Measurements from ENCODE around the gene ARFGAP1. TPM values are rescaled to one million over a fixed set of nuclear protein-coding genes. Genes with fewer than 3 reads are reported as not detected.

ARFGAP1 gene
- polyA plus RNA-seq, 1 donor (not counting 4 experiments of a cell fraction or from before 2014, with no cell fraction given): 31.5 TPM

DNA sequence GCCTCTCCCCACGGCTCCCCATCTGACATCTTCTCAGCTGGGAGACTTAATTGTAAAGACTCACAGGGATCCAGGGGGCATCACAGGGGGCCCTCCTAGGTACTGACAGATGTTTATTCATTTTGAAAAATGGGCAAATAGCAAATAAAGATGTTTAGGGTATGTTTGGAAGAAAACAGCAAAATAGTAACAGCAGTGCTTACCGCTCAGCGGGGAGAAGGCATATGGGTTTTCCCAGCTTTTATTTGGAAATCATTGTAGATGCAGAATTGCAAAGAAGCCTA, 39.6 kb upstream of the ARFGAP1 start:
- no peak overlapping the region for H3K4me2 ChIP-seq (ENCODE audit: control insufficient read depth, extremely low read depth, insufficient read depth, low read depth, low read length)
- H3K9ac ChIP-seq (ENCODE audit: control insufficient read depth, extremely low read depth, insufficient read depth, low read length): no peak overlapping the region
- no peaks in the 10 kb centered on the region for H3K4me1 ChIP-seq (ENCODE audit: control insufficient read depth, extremely low read depth, insufficient read depth, low read length)
- TF ChIP-seq, protein P1, sequence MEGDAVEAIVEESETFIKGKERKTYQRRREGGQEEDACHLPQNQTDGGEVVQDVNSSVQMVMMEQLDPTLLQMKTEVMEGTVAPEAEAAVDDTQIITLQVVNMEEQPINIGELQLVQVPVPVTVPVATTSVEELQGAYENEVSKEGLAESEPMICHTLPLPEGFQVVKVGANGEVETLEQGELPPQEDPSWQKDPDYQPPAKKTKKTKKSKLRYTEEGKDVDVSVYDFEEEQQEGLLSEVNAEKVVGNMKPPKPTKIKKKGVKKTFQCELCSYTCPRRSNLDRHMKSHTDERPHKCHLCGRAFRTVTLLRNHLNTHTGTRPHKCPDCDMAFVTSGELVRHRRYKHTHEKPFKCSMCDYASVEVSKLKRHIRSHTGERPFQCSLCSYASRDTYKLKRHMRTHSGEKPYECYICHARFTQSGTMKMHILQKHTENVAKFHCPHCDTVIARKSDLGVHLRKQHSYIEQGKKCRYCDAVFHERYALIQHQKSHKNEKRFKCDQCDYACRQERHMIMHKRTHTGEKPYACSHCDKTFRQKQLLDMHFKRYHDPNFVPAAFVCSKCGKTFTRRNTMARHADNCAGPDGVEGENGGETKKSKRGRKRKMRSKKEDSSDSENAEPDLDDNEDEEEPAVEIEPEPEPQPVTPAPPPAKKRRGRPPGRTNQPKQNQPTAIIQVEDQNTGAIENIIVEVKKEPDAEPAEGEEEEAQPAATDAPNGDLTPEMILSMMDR (optimal IDR thresholded peaks at IDR 0.05 in 1 of 3, IDR thresholded peaks at IDR 0.05 in 1 of 3, conservative IDR thresholded peaks at IDR 0.05 in 1 of 3; ENCODE audit: extremely low read depth in 1 of 3, insufficient read depth in 2 of 3, low read length in 3 of 3): no peak
- no peak for TF ChIP-seq EZH2 (IDR thresholded peaks at IDR 0.05; ENCODE audit: low read length)
- no peaks in the 10 kb centered on the region for H4K20me1 ChIP-seq (ENCODE audit: control insufficient read depth, extremely low read depth, insufficient read depth, low read length)
- H3K9me1 ChIP-seq (ENCODE audit: control insufficient read depth, extremely low read depth, insufficient read depth, low read length): no peaks in the 10 kb centered on the region
- H2AFZ ChIP-seq (ENCODE audit: control insufficient read depth, low read length): no peak overlapping the region
- H3K9me3 ChIP-seq (ENCODE audit: control insufficient read depth, low read depth, low read length): no peaks in the 10 kb centered on the region
- DNase-seq (ENCODE audit: low read depth, low spot score) (no peak), FAIRE-seq (no peak)
- H3K27me3 ChIP-seq (ENCODE audit: control insufficient read depth, extremely low read depth, insufficient read depth, low read length): peaks cover 27% of the 10 kb centered on the region
- H3K36me3 ChIP-seq (ENCODE audit: control insufficient read depth in 2 of 2, extremely low read depth in 1 of 2, insufficient read depth in 2 of 2, low read length in 2 of 2): no peaks in the 10 kb centered on the region
- H3K27ac ChIP-seq (ENCODE audit: control insufficient read depth, insufficient read depth, low read length): no peak overlapping the region
- no peaks in the 10 kb centered on the region for H3K79me2 ChIP-seq (ENCODE audit: control insufficient read depth, insufficient read depth, low read length)
- dilution Hi-C loops (cut with MboI; ENCODE audit: extremely low pct_ligation_motif_present, low sequenced_read_pairs): no loop called here
- no peak overlapping the region for H3K4me3 ChIP-seq (ENCODE audit: control insufficient read depth in 2 of 3, extremely low read depth in 1 of 3, insufficient read depth in 2 of 3, low read depth in 1 of 3, low read length in 3 of 3)

DNA sequence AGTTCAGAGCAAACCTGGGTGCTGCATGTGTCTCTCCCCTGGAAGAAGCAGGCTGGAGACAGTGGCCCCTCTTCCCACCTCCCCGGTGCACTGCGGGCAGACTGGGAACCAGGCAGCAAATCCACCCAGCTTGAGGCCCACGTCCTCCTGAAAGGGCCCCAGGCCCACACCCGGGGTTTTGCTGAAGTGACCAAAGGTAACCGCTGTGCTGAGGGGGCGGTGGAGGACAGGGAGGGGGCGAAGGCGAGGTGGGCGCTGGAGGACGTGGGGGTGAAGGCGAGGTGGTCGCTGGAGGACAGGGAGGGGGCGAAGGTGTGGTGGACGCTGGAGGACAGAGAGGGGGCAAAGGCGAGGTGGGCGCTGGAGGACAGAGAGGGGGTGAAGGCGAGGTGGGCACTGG, 38.7 kb upstream of the ARFGAP1 start:
- DNase-seq (ENCODE audit: low read depth, low spot score) (no peak), FAIRE-seq (no peak)
- no peaks in the 10 kb centered on the region for H3K36me3 ChIP-seq (ENCODE audit: control insufficient read depth in 2 of 2, extremely low read depth in 1 of 2, insufficient read depth in 2 of 2, low read length in 2 of 2)
- H3K4me1 ChIP-seq (ENCODE audit: control insufficient read depth, extremely low read depth, insufficient read depth, low read length): no peaks in the 10 kb centered on the region
- TF ChIP-seq, protein P1 (optimal IDR thresholded peaks at IDR 0.05 in 1 of 3, IDR thresholded peaks at IDR 0.05 in 1 of 3, conservative IDR thresholded peaks at IDR 0.05 in 1 of 3; ENCODE audit: extremely low read depth in 1 of 3, insufficient read depth in 2 of 3, low read length in 3 of 3): no peak
- no peak for TF ChIP-seq EZH2 (IDR thresholded peaks at IDR 0.05; ENCODE audit: low read length)
- no peak overlapping the region for H3K4me3 ChIP-seq (ENCODE audit: control insufficient read depth in 2 of 3, extremely low read depth in 1 of 3, insufficient read depth in 2 of 3, low read depth in 1 of 3, low read length in 3 of 3)
- H3K9ac ChIP-seq (ENCODE audit: control insufficient read depth, extremely low read depth, insufficient read depth, low read length): no peak overlapping the region
- H3K79me2 ChIP-seq (ENCODE audit: control insufficient read depth, insufficient read depth, low read length): no peaks in the 10 kb centered on the region
- H3K4me2 ChIP-seq (ENCODE audit: control insufficient read depth, extremely low read depth, insufficient read depth, low read depth, low read length): no peak overlapping the region
- no peaks in the 10 kb centered on the region for H3K9me1 ChIP-seq (ENCODE audit: control insufficient read depth, extremely low read depth, insufficient read depth, low read length)
- H3K9me3 ChIP-seq (ENCODE audit: control insufficient read depth, low read depth, low read length): no peaks in the 10 kb centered on the region
- no peaks in the 10 kb centered on the region for H4K20me1 ChIP-seq (ENCODE audit: control insufficient read depth, extremely low read depth, insufficient read depth, low read length)
- dilution Hi-C loops (cut with MboI; ENCODE audit: extremely low pct_ligation_motif_present, low sequenced_read_pairs): no loop called here
- no peak overlapping the region for H3K27ac ChIP-seq (ENCODE audit: control insufficient read depth, insufficient read depth, low read length)
- no peak overlapping the region for H2AFZ ChIP-seq (ENCODE audit: control insufficient read depth, low read length)
- H3K27me3 ChIP-seq (ENCODE audit: control insufficient read depth, extremely low read depth, insufficient read depth, low read length): peaks cover 27% of the 10 kb centered on the region
